COLO829 (cell line): ENCODE results near the gene CITED2.

Source experiments
- DNase-seq: peaks from one replicate; pipeline ENCODE4 v3.0.0; 2012; ENCODE audit warnings: low spot score

CITED2 gene

GRCh38 chr6:139330306-139330705 lies 44.1 kb downstream of the CITED2 start:
- no peak for DNase-seq

GRCh38 chr6:139329224-139329623 lies 45.2 kb downstream of the CITED2 start:
- DNase-seq, result no peak

GRCh38 chr6:139327038-139327437 lies 47.4 kb downstream of the CITED2 start:
- DNase-seq, result no peak

GRCh38 chr6:139325686-139326085 lies 48.8 kb downstream of the CITED2 start:
- DNase-seq, result no peak

GRCh38 chr6:139325125-139325524 lies 49.3 kb downstream of the CITED2 start:
- DNase-seq, result no peak

- no peak for DNase-seq
Measured at GRCh38 chr6:139324301-139324555, 50.2 kb downstream of the CITED2 start.

- DNase-seq, result no peak
Measured at GRCh38 chr6:139323511-139324300, 50.7 kb downstream of the CITED2 start.
